Testis (tissue), 5 donors: ENCODE measurements around the gene PSIP1. TPM values are rescaled to one million over a fixed set of nuclear protein-coding genes. Genes with fewer than 3 reads are reported as not detected.
A peak's percentile ranks its signal among the peaks of the same experiment; 100 is the strongest.

ENCODE experiments used
- DNase-seq: peaks from one replicate; pipeline ENCODE4 v3.0.0-alpha.2; 2019
- H3K27ac ChIP-seq, 2 donors: fragments of 200-600 bp; sonication (generic); one replicate each; pipeline ENCODE4 v1.5.1; 2019
- H3K27me3 ChIP-seq: fragments of 200-600 bp; sonication (generic); one replicate; pipeline ENCODE4 v1.5.1; 2019
- H3K36me3 ChIP-seq: fragments of 200-600 bp; sonication (generic); one replicate; pipeline ENCODE4 v1.5.1; 2017; ENCODE audit warnings: low read depth; ENCODE audit errors: missing control alignments
- H3K4me1 ChIP-seq: fragments of 200-600 bp; sonication (generic); one replicate; pipeline ENCODE4 v1.5.1; 2019
- H3K4me3 ChIP-seq, 2 donors: fragments of 200-600 bp; sonication (generic); one replicate each; pipeline ENCODE4 v1.5.1; 2017 to 2019
- H3K9me3 ChIP-seq: fragments of 200-600 bp; sonication (generic); one replicate; pipeline ENCODE4 v1.5.1; 2017
- POLR2A ChIP-seq: fragments of 450-650 bp; IDR thresholded peaks from one replicate; pipeline ENCODE4 v1.6.1; 2017; ENCODE audit warnings: antibody characterized with exemption, mild to moderate bottlenecking, moderate library complexity
- WGBS, 2 donors: methylation state at CpG; one replicate each; pipeline ENCODE4 v1.1.5; 2018; 5-methylcytosine and 5-hydroxymethylcytosine counted together
- intact Hi-C: fragments of 100-400 bp; cut with DNase I; formaldehyde crosslinking; loops from one replicate; pipeline ENCODE4 v1.15.1; 2023; ENCODE audit warnings: low total_unique reads
- long read RNA-seq, 2 donors: transcript quantifications; one replicate each; lab custom pipeline, GENCODE V29; 2026
- polyA plus RNA-seq: library from polyadenylated mRNA; stranded (reverse); fragments of 350-450 nt; fragmentation: Illumina TruSeq; extraction: RNeasy Lipid Tissue Mini Kit (QIAGEN cat#74804); gene quantifications from one replicate; pipeline ENCODE4 v1.2.3, GENCODE V29; 2014; ENCODE audit warnings: low read depth, low replicate concordance; ENCODE audit not compliant: insufficient read depth
- total RNA-seq, 2 donors: library from RNA; depleted of rRNA; stranded (reverse); fragments of >200 nt; gene quantifications; one replicate each; pipeline ENCODE4 v1.2.3, GENCODE V29; 2016
- TF ChIP-seq, protein P1 (sequence below), 3 experiments: fragments of 450-650 bp in 2 of 3; fragments of 200-600 bp in 1 of 3; sonication (generic) in 1 of 3; IDR thresholded peaks; one replicate each; pipeline ENCODE4 v1.5.1; 2016 to 2019; ENCODE audit warnings: antibody characterized with exemption in 3 of 3, mild to moderate bottlenecking in 2 of 3, moderate library complexity in 1 of 3

PSIP1 gene
- total RNA-seq, result 10 to 100 TPM; 93.4 to 98.2 TPM
- 57.3 TPM for polyA plus RNA-seq
- long read RNA-seq, donor 1, transcript PSIP1-202 (11 exons, 1,889 nt), result major isoform, 7 of 40 reads
- long read RNA-seq, donor 1, partial matches to known transcripts, result 19 of 40 reads
- long read RNA-seq, donor 1, other reads (novel, unspliced or antisense), result 5 of 40 reads
- long read RNA-seq, donor 2, partial matches to known transcripts, result 24 of 34 reads
- long read RNA-seq, donor 2, other reads (novel, unspliced or antisense), result 0 of 34 reads

GRCh38 chr9:15510789-15511575, at the start of gene PSIP1:
TSS of gene PSIP1 (minus strand) at chr9:15510970. CDS start at chr9:15510188, 782 bp downstream.
- TF ChIP-seq, protein P1, sequence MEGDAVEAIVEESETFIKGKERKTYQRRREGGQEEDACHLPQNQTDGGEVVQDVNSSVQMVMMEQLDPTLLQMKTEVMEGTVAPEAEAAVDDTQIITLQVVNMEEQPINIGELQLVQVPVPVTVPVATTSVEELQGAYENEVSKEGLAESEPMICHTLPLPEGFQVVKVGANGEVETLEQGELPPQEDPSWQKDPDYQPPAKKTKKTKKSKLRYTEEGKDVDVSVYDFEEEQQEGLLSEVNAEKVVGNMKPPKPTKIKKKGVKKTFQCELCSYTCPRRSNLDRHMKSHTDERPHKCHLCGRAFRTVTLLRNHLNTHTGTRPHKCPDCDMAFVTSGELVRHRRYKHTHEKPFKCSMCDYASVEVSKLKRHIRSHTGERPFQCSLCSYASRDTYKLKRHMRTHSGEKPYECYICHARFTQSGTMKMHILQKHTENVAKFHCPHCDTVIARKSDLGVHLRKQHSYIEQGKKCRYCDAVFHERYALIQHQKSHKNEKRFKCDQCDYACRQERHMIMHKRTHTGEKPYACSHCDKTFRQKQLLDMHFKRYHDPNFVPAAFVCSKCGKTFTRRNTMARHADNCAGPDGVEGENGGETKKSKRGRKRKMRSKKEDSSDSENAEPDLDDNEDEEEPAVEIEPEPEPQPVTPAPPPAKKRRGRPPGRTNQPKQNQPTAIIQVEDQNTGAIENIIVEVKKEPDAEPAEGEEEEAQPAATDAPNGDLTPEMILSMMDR (IDR thresholded peaks at IDR 0.05), result peak in 2 of 3 experiments; percentile 20 to 47
- TF ChIP-seq POLR2A, result peak; percentile 37
- H3K4me3 ChIP-seq, result peak within 1 kb of the TSS; percentile 96 to 98
- H3K4me1 ChIP-seq, result peaks cover 22% of the 10 kb centered on the region
- intact Hi-C loops, result no loop called here
- 0% methylated on average over 52 to 61 of the region's 72 CpGs for WGBS, 2 donors
- H3K27ac ChIP-seq, result peak within 1 kb of the TSS; percentile 94
- peak; percentile 81 for DNase-seq
- peaks cover 4% of the 10 kb centered on the region for H3K36me3 ChIP-seq
- no peaks in the 10 kb centered on the region for H3K27me3 ChIP-seq
- H3K9me3 ChIP-seq, result no peaks in the 10 kb centered on the region

DNA sequence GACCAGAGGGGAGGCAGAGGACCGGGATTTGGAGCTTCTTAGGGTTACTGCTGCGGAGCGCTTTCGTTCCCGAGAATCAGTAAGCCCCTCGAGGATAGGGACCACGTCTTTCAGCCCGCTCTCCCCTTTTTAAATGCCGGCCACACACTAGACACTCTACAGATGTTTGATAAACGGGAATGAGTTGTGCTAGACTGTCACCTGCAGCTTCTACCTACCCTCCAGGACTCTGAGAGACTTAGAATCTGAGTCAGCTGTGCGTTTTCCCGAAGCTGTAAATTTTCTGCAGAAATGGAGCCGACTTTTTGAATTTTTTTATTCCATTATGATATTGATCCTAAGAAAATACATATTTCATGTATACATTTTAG, 42.7 kb upstream of the PSIP1 start:
- no peaks in the 10 kb centered on the region for H3K9me3 ChIP-seq
- no peaks in the 10 kb centered on the region for H3K36me3 ChIP-seq
- WGBS, 2 donors, result 1 to 2% methylated on average over 10 to 13 of the region's 13 CpGs
- no peak for TF ChIP-seq POLR2A
- TF ChIP-seq, protein P1 (IDR thresholded peaks at IDR 0.05), result no peak
- H3K4me3 ChIP-seq, result peak overlapping the region; percentile 79 to 87
- H3K27me3 ChIP-seq, result no peaks in the 10 kb centered on the region
- H3K4me1 ChIP-seq, result peaks cover 3% of the 10 kb centered on the region
- no peak for DNase-seq
- H3K27ac ChIP-seq, result peak overlapping the region; percentile 88 to 92
- intact Hi-C loops, result no loop called here

- 1% methylated on average over 55 to 65 of the region's 65 CpGs for WGBS, 2 donors
- Histone ChIP-seq H3K36me3 (no peaks in the 10 kb centered on the region), H3K9me3 (no peaks in the 10 kb centered on the region), H3K27me3 (no peaks in the 10 kb centered on the region), H3K4me1 (peaks cover 3% of the 10 kb centered on the region), H3K27ac (peak within 1 kb of the TSS; percentile 88 to 92), H3K4me3 (peak within 1 kb of the TSS; percentile 79 to 87)
- intact Hi-C loops, result no loop called here
- peak; percentile 96 for DNase-seq
- no peak for TF ChIP-seq POLR2A
- TF ChIP-seq, protein P1 (IDR thresholded peaks at IDR 0.05), result no peak
These were observed 42.1 kb upstream of the PSIP1 start, which contains the start of gene CCDC171 for GRCh38 chr9:15552636-15553527. TSS of gene CCDC171 (plus strand) at chr9:15553043. CDS start at chr9:15564089, 11,046 bp downstream.

DNA sequence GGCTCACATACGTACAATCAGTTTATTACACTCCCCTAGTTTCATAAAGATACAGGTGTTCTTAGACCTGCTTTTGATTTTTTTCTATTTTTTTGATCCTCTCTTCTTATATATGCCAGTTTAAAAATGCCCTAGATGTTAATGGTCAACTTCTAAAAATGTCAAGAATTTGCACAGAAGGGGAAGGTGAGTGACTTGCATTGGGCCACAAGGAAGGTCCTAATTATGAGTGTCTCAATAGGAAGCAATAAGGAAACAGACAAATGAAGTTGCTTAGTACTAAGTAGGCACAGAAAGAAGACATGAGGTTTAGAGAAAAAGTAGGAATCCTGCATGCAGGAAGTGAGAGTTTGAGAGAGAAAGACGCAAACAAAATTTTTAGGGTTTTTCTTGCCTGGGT, 38.8 kb upstream of the PSIP1 start:
- no peaks in the 10 kb centered on the region for H3K27me3 ChIP-seq
- intact Hi-C loops, result no loop called here
- no peak overlapping the region for H3K27ac ChIP-seq
- no peak for DNase-seq
- peaks cover 3% of the 10 kb centered on the region for H3K4me1 ChIP-seq
- TF ChIP-seq POLR2A, result no peak
- TF ChIP-seq, protein P1 (IDR thresholded peaks at IDR 0.05), result no peak
- no peaks in the 10 kb centered on the region for H3K36me3 ChIP-seq
- H3K4me3 ChIP-seq, result no peak overlapping the region
- WGBS, 2 donors, result 93 to 94% methylated on average over 2 of the region's 2 CpGs
- no peaks in the 10 kb centered on the region for H3K9me3 ChIP-seq
